PFSK-1 (cell line): ENCODE results near the gene TRIM44.

Source experiments
- FOXP2 ChIP-seq: optimal IDR thresholded peaks from 2 replicates; pipeline ENCODE3; 2011; ENCODE audit warnings: borderline replicate concordance, control low read depth, inconsistent platforms; ENCODE audit not compliant: insufficient read depth; ENCODE audit errors: extremely low read length, extremely low read depth
- POLR2AphosphoS5 ChIP-seq: IDR thresholded peaks from 2 replicates; pipeline ENCODE4 v1.6.1; 2012; ENCODE audit warnings: low read depth, mild to moderate bottlenecking, control low read depth, low read length, moderate library complexity
- REST ChIP-seq, 2 experiments: IDR thresholded peaks; 2 replicates each; pipeline versions ENCODE4 v1.6.1 to v1.8.0; 2011 to 2012; ENCODE audit warnings: low read depth in 2 of 2, low read length in 2 of 2, control low read depth in 1 of 2, inconsistent platforms in 1 of 2, mild to moderate bottlenecking in 1 of 2, moderate library complexity in 1 of 2; ENCODE audit not compliant: insufficient read depth in 1 of 2
- SIN3A ChIP-seq: IDR thresholded peaks from 2 replicates; pipeline ENCODE4 v1.6.1; 2012; ENCODE audit warnings: mild to moderate bottlenecking, low read length, moderate library complexity, borderline replicate concordance; ENCODE audit not compliant: insufficient read depth
- TAF1 ChIP-seq: IDR thresholded peaks from 2 replicates; pipeline ENCODE4 v1.6.1; 2012; ENCODE audit warnings: low read length, control low read depth, borderline replicate concordance; ENCODE audit not compliant: insufficient read depth

Gene TRIM44

GRCh38 chr11:35842958-35843357, 180.4 kb downstream of the TRIM44 start:
- TF ChIP-seq POLR2AphosphoS5 (no peak), FOXP2 (no peak), SIN3A (no peak), TAF1 (no peak), REST (IDR thresholded peaks at IDR 0.05; ENCODE audit: insufficient read depth in 1 of 2, low read depth in 2 of 2, low read length in 2 of 2) (no peak)

GRCh38 chr11:35844579-35844978, 182.0 kb downstream of the TRIM44 start:
- TF ChIP-seq TAF1 (no peak), SIN3A (no peak), REST (IDR thresholded peaks at IDR 0.05; ENCODE audit: insufficient read depth in 1 of 2, low read depth in 2 of 2, low read length in 2 of 2) (no peak), FOXP2 (no peak), POLR2AphosphoS5 (no peak)

- TF ChIP-seq REST (IDR thresholded peaks at IDR 0.05; ENCODE audit: insufficient read depth in 1 of 2, low read depth in 2 of 2, low read length in 2 of 2) (no peak), TAF1 (no peak), POLR2AphosphoS5 (no peak), FOXP2 (no peak), SIN3A (no peak)
Measured at GRCh38 chr11:35845860-35846259, 183.3 kb downstream of the TRIM44 start.

- no peak for TF ChIP-seq FOXP2
- no peak for TF ChIP-seq REST (IDR thresholded peaks at IDR 0.05; ENCODE audit: insufficient read depth in 1 of 2, low read depth in 2 of 2, low read length in 2 of 2)
- TF ChIP-seq TAF1: no peak
- TF ChIP-seq SIN3A: no peak
Measured at GRCh38 chr11:35846874-35847273, 184.3 kb downstream of the TRIM44 start.

GRCh38 chr11:35847473-35847872, 184.9 kb downstream of the TRIM44 start:
- no peak for TF ChIP-seq FOXP2
- TF ChIP-seq POLR2AphosphoS5: no peak
- TF ChIP-seq SIN3A: no peak
- TF ChIP-seq REST (IDR thresholded peaks at IDR 0.05; ENCODE audit: insufficient read depth in 1 of 2, low read depth in 2 of 2, low read length in 2 of 2): no peak
- no peak for TF ChIP-seq TAF1
